Stimulated activated CD4-positive, alpha-beta T cell treated with anti-CD3 and anti-CD28 coated beads, TNF-alpha, amount 100 ng/mL, for 48 hours (primary cell): ENCODE measurements around the gene COX8A.

Experiments
- DNase-seq, 3 donors: peaks; one replicate each; pipeline ENCODE4 v3.0.0-alpha.2; 2020; ENCODE audit warnings: low read depth in 3 of 3

COX8A gene

DNA sequence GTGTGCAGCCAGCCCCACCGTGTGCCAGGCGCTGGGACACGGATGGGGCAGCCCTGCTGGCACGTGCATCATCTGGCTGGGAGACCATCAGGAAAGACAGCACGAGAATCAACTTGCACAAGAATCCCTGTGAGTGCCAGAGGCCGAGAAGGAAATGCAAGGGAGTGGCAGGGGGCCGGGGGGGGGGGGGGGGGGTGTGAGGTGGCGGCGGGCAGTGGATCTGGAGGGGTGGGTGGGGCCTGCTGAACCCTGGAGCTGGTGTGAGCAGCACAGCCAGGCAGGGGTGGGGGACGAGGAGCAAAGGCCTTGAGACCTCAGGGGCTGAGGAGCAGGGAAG is 47.3 kb downstream of the COX8A start:
- DNase-seq = no peak

DNA sequence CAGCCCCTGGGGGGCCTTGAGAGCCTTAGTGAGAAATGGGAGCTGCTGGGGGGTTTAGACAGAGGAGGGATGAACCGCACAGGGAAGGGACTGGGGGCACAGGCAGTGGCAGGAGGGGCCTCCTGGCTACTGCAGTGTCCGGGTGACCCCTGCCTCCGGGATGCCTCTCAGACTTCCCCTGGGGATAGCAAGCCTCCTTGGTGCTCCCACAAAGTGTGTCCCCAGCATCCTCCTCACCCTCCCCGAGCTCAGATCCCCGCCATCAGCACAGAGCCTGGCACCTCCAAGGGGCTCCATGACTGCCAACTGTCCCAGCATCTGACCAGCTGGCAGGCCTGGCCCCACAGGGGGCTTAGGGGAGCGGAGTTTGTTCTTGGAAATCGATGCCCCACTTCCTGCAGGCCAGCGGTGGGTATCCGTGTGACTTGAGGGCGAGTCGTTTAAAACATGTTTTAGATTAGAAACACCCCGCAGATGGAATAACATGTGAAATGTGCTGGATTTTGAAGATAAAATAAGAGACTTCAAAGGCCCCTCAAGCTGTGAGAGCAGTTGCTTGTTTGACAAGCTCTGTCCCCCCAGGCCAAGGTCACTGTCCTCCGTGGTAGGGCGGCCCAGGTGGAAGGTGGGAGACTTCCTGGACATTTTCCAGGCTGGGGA is 47.8 kb downstream of the COX8A start:
- no peak for DNase-seq

DNA sequence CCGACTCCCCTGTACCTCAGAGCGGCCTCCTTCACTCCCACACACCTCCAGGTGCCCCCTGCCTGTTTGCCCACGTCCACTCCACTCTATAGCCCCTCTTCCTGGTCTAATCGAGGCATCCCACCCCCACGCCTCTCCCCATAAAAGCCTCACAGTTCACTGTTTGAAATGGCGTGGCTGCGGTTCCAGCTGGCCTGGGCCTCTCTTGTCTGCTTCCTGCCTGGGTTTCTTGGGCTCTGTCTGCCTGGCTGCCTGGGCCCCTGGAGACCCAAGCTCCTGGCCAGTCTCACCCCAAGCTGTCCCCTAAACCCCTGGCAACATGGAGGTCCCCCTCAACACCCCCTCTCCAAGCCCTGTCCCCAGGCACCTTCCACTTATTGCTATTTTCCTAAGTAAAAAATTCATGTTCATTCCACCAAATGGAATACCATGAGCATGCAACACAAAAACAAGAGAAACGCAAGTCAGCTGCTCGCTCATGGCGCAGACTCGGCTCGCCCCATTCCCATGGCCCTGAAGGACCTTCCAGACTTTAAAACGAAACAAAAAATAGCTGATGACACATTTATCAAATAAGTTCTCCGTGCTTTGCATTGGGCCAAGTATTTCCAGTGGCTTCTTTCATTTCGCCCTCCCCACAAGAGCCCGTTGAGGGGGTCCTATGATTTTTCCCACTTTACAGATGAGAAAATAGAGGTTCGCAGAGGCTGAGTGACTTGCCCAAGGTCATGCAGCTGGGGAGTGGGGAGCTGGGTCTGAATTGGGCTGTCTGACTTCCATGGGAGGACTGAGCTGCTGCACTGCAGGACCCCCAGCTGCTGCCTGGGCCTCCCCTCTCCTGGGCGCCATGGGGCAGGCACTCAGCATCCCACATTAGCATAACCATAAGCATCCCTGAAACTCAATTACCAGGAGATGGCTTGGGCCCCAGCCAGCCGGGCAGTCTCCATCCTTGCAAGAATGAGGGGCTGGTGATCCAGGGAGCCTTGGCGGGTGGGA is 49.6 kb downstream of the COX8A start:
- no peak for DNase-seq

DNA sequence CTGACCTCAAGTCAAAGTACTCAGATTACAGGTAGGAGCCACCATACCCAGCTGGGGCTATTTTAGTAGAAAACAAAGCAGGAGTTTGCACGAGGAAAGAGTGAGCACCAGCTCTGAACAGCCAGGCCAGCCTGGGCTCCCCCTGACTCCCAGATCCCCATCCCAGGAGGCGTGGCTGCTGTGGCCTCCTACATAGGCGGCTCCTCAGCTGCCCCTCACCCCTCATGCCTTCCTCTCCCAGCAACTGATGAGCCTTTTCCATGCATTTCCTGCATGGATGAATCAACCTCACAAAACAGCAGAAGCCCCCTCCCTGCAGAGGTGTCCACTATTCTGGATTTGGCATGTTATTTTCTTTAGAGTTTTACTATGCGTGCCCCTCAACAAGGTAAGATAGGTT is 50.8 kb downstream of the COX8A start:
- DNase-seq = no peak
